Gastrocnemius medialis (tissue), 4 donors: Measurements from ENCODE around the gene NEURL4. TPM values are rescaled to one million over a fixed set of nuclear protein-coding genes. Genes with fewer than 3 reads are reported as not detected.

ENCODE experiments used
- ATAC-seq, 2 donors: fragments of 150-250 bp; one replicate each; pipeline ENCODE4 v1.9.1; 2016
- DNase-seq, 2 donors: peaks; one replicate each; pipeline ENCODE4 v3.0.0-alpha.2; 2019
- H3K27ac ChIP-seq, 4 donors: fragments of 200-600 bp; sonication (generic); 1 replicate in 1 of 4; 2 replicates in 3 of 4; pipeline ENCODE4 v1.5.1; 2016 to 2018; ENCODE audit warnings: mild to moderate bottlenecking in 2 of 4, moderate library complexity in 1 of 4
- H3K27me3 ChIP-seq, 3 donors: fragments of 200-600 bp; sonication (generic) in 2 of 3; 1 replicate in 1 of 3; 2 replicates in 2 of 3; pipeline versions ENCODE4 v1.5.1 to v1.6.0; 2016 to 2019; ENCODE audit warnings: mild to moderate bottlenecking in 1 of 3, moderate library complexity in 1 of 3
- H3K36me3 ChIP-seq, 2 donors: fragments of 200-600 bp; sonication (generic) in 1 of 2; one replicate each; pipeline ENCODE4 v1.5.1; 2017 to 2018
- H3K4me1 ChIP-seq, 2 donors: fragments of 200-600 bp; sonication (generic) in 1 of 2; one replicate each; pipeline ENCODE4 v1.5.1; 2016 to 2017; ENCODE audit warnings: mild to moderate bottlenecking in 2 of 2
- H3K4me3 ChIP-seq, 4 donors: fragments of 200-600 bp; sonication (generic) in 3 of 4; 1 replicate in 1 of 4; 2 replicates in 3 of 4; pipeline ENCODE4 v1.5.1; 2016 to 2019; ENCODE audit warnings: mild to moderate bottlenecking in 2 of 4
- H3K9me3 ChIP-seq, 3 donors: fragments of 200-600 bp; sonication (generic) in 2 of 3; 1 replicate in 1 of 3; 2 replicates in 2 of 3; pipeline ENCODE4 v1.5.1; 2016 to 2019
- POLR2A ChIP-seq, 2 donors: fragments of 450-650 bp; IDR thresholded peaks; one replicate each; pipeline ENCODE4 v1.6.1; 2017; ENCODE audit warnings: antibody characterized with exemption in 2 of 2, mild to moderate bottlenecking in 2 of 2, moderate library complexity in 2 of 2
- in situ Hi-C, 4 donors: fragments of 200-750 bp; cut with MboI; loops; one replicate each; pipeline versions ENCODE4 v1.15.0 to v1.8.0; 2017; ENCODE audit warnings: low sequenced_read_pairs in 4 of 4
- intact Hi-C: fragments of 100-400 bp; cut with DNase I; formaldehyde crosslinking; loops from one replicate; pipeline ENCODE4 v1.15.1; 2023; ENCODE audit warnings: low total_unique reads
- total RNA-seq, 4 donors: library from RNA; depleted of rRNA; stranded (reverse); fragments of >200 nt; gene quantifications; one replicate each; pipeline versions ENCODE4 v1.1.0 to v1.2.3, GENCODE V29; 2016
- TF ChIP-seq, protein P1 (sequence below), 5 experiments: fragments of 450-650 bp in 3 of 5; fragments of 200-600 bp in 2 of 5; sonication (generic) in 2 of 5; IDR thresholded peaks in 4 of 5; conservative IDR thresholded peaks in 1 of 5; 1 replicate in 4 of 5; 2 replicates in 1 of 5; pipeline ENCODE4 v1.5.1; 2016 to 2019; ENCODE audit warnings: antibody characterized with exemption in 5 of 5, mild to moderate bottlenecking in 3 of 5, moderate library complexity in 3 of 5

Gene NEURL4
- total RNA-seq, 4 donors from 2014 or later: 21.8 to 26.7 (median 23.5) TPM

GRCh38 chr17:7355053-7355452 is 25.9 kb upstream of the NEURL4 start, which contains the start of gene TMEM95:
Gene TMEM95, plus strand, starts transcription at chr17:7355156. Its CDS starts 49 bp downstream, at chr17:7355205.
- Histone ChIP-seq H3K27ac (no peak within 1 kb of the TSS), H3K4me1 (peaks cover 13 to 24% of the 10 kb centered on the region in 2 donors), H3K9me3 (no peaks in the 10 kb centered on the region), H3K4me3 (no peak within 1 kb of the TSS), H3K36me3 (no peaks in the 10 kb centered on the region), H3K27me3 (no peaks in the 10 kb centered on the region)
- TF ChIP-seq, protein P1, sequence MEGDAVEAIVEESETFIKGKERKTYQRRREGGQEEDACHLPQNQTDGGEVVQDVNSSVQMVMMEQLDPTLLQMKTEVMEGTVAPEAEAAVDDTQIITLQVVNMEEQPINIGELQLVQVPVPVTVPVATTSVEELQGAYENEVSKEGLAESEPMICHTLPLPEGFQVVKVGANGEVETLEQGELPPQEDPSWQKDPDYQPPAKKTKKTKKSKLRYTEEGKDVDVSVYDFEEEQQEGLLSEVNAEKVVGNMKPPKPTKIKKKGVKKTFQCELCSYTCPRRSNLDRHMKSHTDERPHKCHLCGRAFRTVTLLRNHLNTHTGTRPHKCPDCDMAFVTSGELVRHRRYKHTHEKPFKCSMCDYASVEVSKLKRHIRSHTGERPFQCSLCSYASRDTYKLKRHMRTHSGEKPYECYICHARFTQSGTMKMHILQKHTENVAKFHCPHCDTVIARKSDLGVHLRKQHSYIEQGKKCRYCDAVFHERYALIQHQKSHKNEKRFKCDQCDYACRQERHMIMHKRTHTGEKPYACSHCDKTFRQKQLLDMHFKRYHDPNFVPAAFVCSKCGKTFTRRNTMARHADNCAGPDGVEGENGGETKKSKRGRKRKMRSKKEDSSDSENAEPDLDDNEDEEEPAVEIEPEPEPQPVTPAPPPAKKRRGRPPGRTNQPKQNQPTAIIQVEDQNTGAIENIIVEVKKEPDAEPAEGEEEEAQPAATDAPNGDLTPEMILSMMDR (IDR thresholded peaks at IDR 0.05 in 4 of 5, conservative IDR thresholded peaks at IDR 0.05 in 1 of 5): no peak
- no peak for TF ChIP-seq POLR2A (IDR thresholded peaks at IDR 0.05)
- intact Hi-C loops (no loop called here), in situ Hi-C loops (loop anchor here in 2 of 4 donors (25.0 kb wide), 2 partner anchors 157 to 182 kb away; partner anchors contain the start of gene TNFSF12 (in 1 of the 2))
- ATAC-seq (no peak), DNase-seq (no peak)

- Histone ChIP-seq H3K27me3 (no peaks in the 10 kb centered on the region), H3K27ac (no peak overlapping the region), H3K4me3 (no peak overlapping the region), H3K4me1 (peaks cover 20 to 31% of the 10 kb centered on the region in 2 donors), H3K9me3 (no peaks in the 10 kb centered on the region), H3K36me3 (no peaks in the 10 kb centered on the region)
- intact Hi-C loops: no loop called here
- in situ Hi-C loops: loop anchor here in 2 of 4 donors (25.0 kb wide), 2 partner anchors 158 to 183 kb away; partner anchors contain the start of gene TNFSF12 (in 1 of the 2)
- TF ChIP-seq, protein P1 (IDR thresholded peaks at IDR 0.05 in 4 of 5, conservative IDR thresholded peaks at IDR 0.05 in 1 of 5): no peak
- DNase-seq: no peak
- ATAC-seq: no peak
Measured at GRCh38 chr17:7354262-7354843, 25.2 kb upstream of the NEURL4 start.

- ATAC-seq: no peak
- H3K36me3 ChIP-seq: no peaks in the 10 kb centered on the region
- H3K4me3 ChIP-seq: peak overlapping the region; percentile 71 to 100 (median 84)
- no peak for TF ChIP-seq POLR2A (IDR thresholded peaks at IDR 0.05)
- TF ChIP-seq, protein P1 (IDR thresholded peaks at IDR 0.05 in 4 of 5, conservative IDR thresholded peaks at IDR 0.05 in 1 of 5): no peak
- in situ Hi-C loops (loop anchor here in 2 of 4 donors (25.0 kb wide), 2 partner anchors 159 to 184 kb away; partner anchors contain the start of gene TNFSF12 (in 1 of the 2)), intact Hi-C loops (loop anchor here (1.0 to 2.0 kb wide), 4 partner anchors 50 to 208 kb away; partner anchors contain the start of genes POLR2A and SENP3)
- DNase-seq: no peak
- no peaks in the 10 kb centered on the region for H3K9me3 ChIP-seq
- no peaks in the 10 kb centered on the region for H3K27me3 ChIP-seq
- peaks cover 26 to 38% of the 10 kb centered on the region in 2 donors for H3K4me1 ChIP-seq
- H3K27ac ChIP-seq: peak overlapping the region; percentile 93 to 98 (median 96)
Measured at GRCh38 chr17:7352910-7353635, 23.9 kb upstream of the NEURL4 start.

GRCh38 chr17:7352503-7352889 is 23.4 kb upstream of the NEURL4 start:
- H3K9me3 ChIP-seq: no peaks in the 10 kb centered on the region
- DNase-seq (no peak), ATAC-seq (no peak)
- in situ Hi-C loops: loop anchor here in 2 of 4 donors (25.0 kb wide), 2 partner anchors 160 to 185 kb away; partner anchors contain the start of gene TNFSF12 (in 1 of the 2)
- TF ChIP-seq, protein P1 (IDR thresholded peaks at IDR 0.05 in 4 of 5, conservative IDR thresholded peaks at IDR 0.05 in 1 of 5): peak in 2 of 5 experiments; percentile 42 to 58
- no peak for TF ChIP-seq POLR2A (IDR thresholded peaks at IDR 0.05)
- H3K27me3 ChIP-seq: no peaks in the 10 kb centered on the region
- H3K4me1 ChIP-seq: peaks cover 26 to 38% of the 10 kb centered on the region in 2 donors
- peak overlapping the region; percentile 93 to 98 (median 96) for H3K27ac ChIP-seq
- H3K4me3 ChIP-seq: peak overlapping the region; percentile 71 to 100 (median 84)
- intact Hi-C loops: loop anchor here (1.0 to 2.0 kb wide), 4 partner anchors 50 to 209 kb away; partner anchors contain the start of genes POLR2A and SENP3
- no peaks in the 10 kb centered on the region for H3K36me3 ChIP-seq
